Cardiac muscle cell (in vitro differentiated cells and primary cell): ENCODE measurements around the gene COMMD9. TPM values are rescaled to one million over a fixed set of nuclear protein-coding genes. Genes with fewer than 3 reads are reported as not detected.

ENCODE experiments used
- DNase-seq, 2 donors: peaks; one replicate each; pipeline versions ENCODE4 v3.0.0 to v3.0.0-alpha.2; 2010 to 2017; ENCODE audit warnings: low read depth in 1 of 2, low spot score in 1 of 2
- H3K27ac ChIP-seq: fragments of 200-600 bp; sonication (generic); 2 replicates; pipeline ENCODE4 v1.5.1; 2016
- H3K27me3 ChIP-seq: fragments of 200-600 bp; sonication (generic); 2 replicates; pipeline ENCODE4 v1.6.0; 2016; ENCODE audit warnings: control low read depth
- H3K36me3 ChIP-seq: fragments of 200-600 bp; sonication (generic); 2 replicates; pipeline ENCODE4 v1.5.1; 2016; ENCODE audit warnings: control low read depth
- H3K4me1 ChIP-seq: fragments of 200-600 bp; sonication (generic); 2 replicates; pipeline ENCODE4 v1.8.1; 2017; ENCODE audit warnings: low read depth, mild to moderate bottlenecking, mixed run types
- H3K4me3 ChIP-seq: fragments of 200-600 bp; sonication (generic); 2 replicates; pipeline ENCODE4 v1.5.1; 2016; ENCODE audit warnings: mild to moderate bottlenecking
- H3K9me3 ChIP-seq: fragments of 200-600 bp; sonication (generic); 2 replicates; pipeline ENCODE4 v1.5.1; 2017; ENCODE audit warnings: low read depth, mild to moderate bottlenecking, control low read depth
- CTCF ChIP-seq: IDR thresholded peaks from 2 replicates; pipeline ENCODE4 v1.5.1; 2012; ENCODE audit warnings: low read depth, mild to moderate bottlenecking, low read length
- polyA plus RNA-seq: library from polyadenylated mRNA; unstranded; fragments of >200 nt; fragmentation: Nextera tagmentation; extraction: Ambion mirVana; gene quantifications from 2 replicates; pipeline ENCODE4 v1.2.1, GENCODE V29; 2016
- total RNA-seq: library from RNA; depleted of rRNA; stranded (reverse); fragments of >200 nt; gene quantifications from 2 replicates; pipeline ENCODE4 v1.2.3, GENCODE V29; 2016

Gene COMMD9
- total RNA-seq (34.2 and 45.1 TPM in 2 replicates), polyA plus RNA-seq (60.0 and 84.9 TPM in 2 replicates)

GRCh38 chr11:36289226-36289852 lies at the start of gene COMMD9:
Gene COMMD9 (minus strand): TSS chr11:36289424. CDS start chr11:36289412, 12 bp downstream.
- Histone ChIP-seq H3K9me3 (no peaks in the 10 kb centered on the region), H3K27ac (peak within 1 kb of the TSS; percentile 61), H3K27me3 (peaks cover 19% of the 10 kb centered on the region), H3K36me3 (no peaks in the 10 kb centered on the region), H3K4me3 (peak within 1 kb of the TSS; percentile 72), H3K4me1 (peaks cover 4% of the 10 kb centered on the region)
- DNase-seq = peak; percentile 94 to 95
- no peak for TF ChIP-seq CTCF

- no peaks in the 10 kb centered on the region for H3K9me3 ChIP-seq
- no peak overlapping the region for H3K27ac ChIP-seq
- no peak for TF ChIP-seq CTCF
- no peak overlapping the region for H3K4me3 ChIP-seq
- H3K4me1 ChIP-seq = no peaks in the 10 kb centered on the region
- DNase-seq = peak in 1 of 2 donors; percentile 62
- H3K27me3 ChIP-seq = no peaks in the 10 kb centered on the region
- no peaks in the 10 kb centered on the region for H3K36me3 ChIP-seq
Observed at GRCh38 chr11:36333897-36334296, 44.7 kb upstream of the COMMD9 start.

GRCh38 chr11:36333468-36333867 lies 44.2 kb upstream of the COMMD9 start:
- Histone ChIP-seq H3K9me3 (no peaks in the 10 kb centered on the region), H3K27me3 (no peaks in the 10 kb centered on the region), H3K27ac (no peak overlapping the region), H3K4me1 (no peaks in the 10 kb centered on the region), H3K4me3 (no peak overlapping the region), H3K36me3 (no peaks in the 10 kb centered on the region)
- no peak for TF ChIP-seq CTCF
- peak in 1 of 2 donors; percentile 33 for DNase-seq

GRCh38 chr11:36330411-36330810 lies 41.2 kb upstream of the COMMD9 start:
- Histone ChIP-seq H3K4me1 (no peaks in the 10 kb centered on the region), H3K9me3 (no peaks in the 10 kb centered on the region), H3K4me3 (no peak overlapping the region), H3K27me3 (no peaks in the 10 kb centered on the region), H3K27ac (no peak overlapping the region), H3K36me3 (no peaks in the 10 kb centered on the region)
- no peak for DNase-seq
- TF ChIP-seq CTCF = no peak

GRCh38 chr11:36328966-36329673 lies 39.9 kb upstream of the COMMD9 start:
- DNase-seq = peak in 1 of 2 donors; percentile 13
- Histone ChIP-seq H3K9me3 (no peaks in the 10 kb centered on the region), H3K36me3 (no peaks in the 10 kb centered on the region), H3K27me3 (no peaks in the 10 kb centered on the region), H3K4me1 (no peaks in the 10 kb centered on the region), H3K4me3 (no peak overlapping the region), H3K27ac (no peak overlapping the region)
- no peak for TF ChIP-seq CTCF
